Sigmoid colon (tissue), 7 donors: ENCODE results near the gene TNPO3. TPM values are rescaled to one million over a fixed set of nuclear protein-coding genes. Genes with fewer than 3 reads are reported as not detected.
"Not testable (repeated sequence)": the region's sequence is repeated elsewhere in the genome, so short reads cannot be mapped to it uniquely, and the experiment has no call there.

Experiments
- DNase-seq: peaks from one replicate; pipeline ENCODE4 v3.0.0-alpha.2; 2019
- H3K27ac ChIP-seq, 4 donors: fragments of 200-600 bp; sonication (generic); one replicate each; pipeline ENCODE4 v1.5.1; 2016 to 2019; ENCODE audit warnings: mild to moderate bottlenecking in 1 of 4
- H3K27me3 ChIP-seq, 3 donors: fragments of 200-600 bp; sonication (generic); one replicate each; pipeline ENCODE4 v1.5.1; 2019; ENCODE audit warnings: mild to moderate bottlenecking in 1 of 3
- H3K36me3 ChIP-seq, 4 donors: fragments of 200-600 bp; sonication (generic); one replicate each; pipeline ENCODE4 v1.5.1; 2016 to 2019
- H3K4me1 ChIP-seq, 4 donors: fragments of 200-600 bp; sonication (generic); one replicate each; pipeline ENCODE4 v1.5.1; 2017 to 2019
- H3K4me3 ChIP-seq, 4 donors: fragments of 200-600 bp; sonication (generic); one replicate each; pipeline ENCODE4 v1.5.1; 2017 to 2019; ENCODE audit warnings: mild to moderate bottlenecking in 2 of 4, moderate library complexity in 1 of 4
- H3K9me3 ChIP-seq, 4 donors: fragments of 200-600 bp in 3 of 4; sonication (generic) in 3 of 4; one replicate each; pipeline versions ENCODE4 v1.5.1 to v1.6.1; 2013 to 2019
- CTCF ChIP-seq, 4 experiments: fragments of 450-650 bp in 3 of 4; fragments of 200-600 bp in 1 of 4; IDR thresholded peaks; one replicate each; pipeline ENCODE4 v1.5.1; 2016 to 2019; ENCODE audit warnings: antibody characterized with exemption in 4 of 4, mild to moderate bottlenecking in 3 of 4, moderate library complexity in 2 of 4
- EP300 ChIP-seq, 4 donors: sonication (generic); formaldehyde crosslinking; IDR thresholded peaks; one replicate each; pipeline ENCODE4 v1.6.1; 2017; ENCODE audit warnings: antibody characterized with exemption in 4 of 4
- POLR2A ChIP-seq, 2 donors: fragments of 450-650 bp; IDR thresholded peaks; one replicate each; pipeline ENCODE4 v1.6.1; 2016; ENCODE audit warnings: antibody characterized with exemption in 2 of 2, mild to moderate bottlenecking in 2 of 2, moderate library complexity in 2 of 2
- POLR2AphosphoS5 ChIP-seq, 4 donors: sonication (generic); formaldehyde crosslinking; IDR thresholded peaks; one replicate each; pipeline ENCODE4 v1.6.1; 2017; ENCODE audit warnings: antibody characterized with exemption in 4 of 4
- WGBS, 2 donors: extraction: QIAGEN DNeasy Blood & Tissue Kit; methylation state at CpG; one replicate each; pipeline ENCODE4 v1.1.7; 2013; 5-methylcytosine and 5-hydroxymethylcytosine counted together
- intact Hi-C: fragments of 100-400 bp; cut with DNase I; formaldehyde crosslinking; loops from one replicate; pipeline ENCODE4 v1.15.1; 2023
- polyA plus RNA-seq, 3 donors: library from polyadenylated mRNA; stranded (reverse); fragments of 200-250 nt; gene quantifications; one replicate each; pipeline ENCODE4 v1.2.3, GENCODE V29; 2013
- total RNA-seq, 4 donors: library from RNA; depleted of rRNA; stranded (reverse); fragments of >200 nt; gene quantifications; one replicate each; pipeline ENCODE4 v1.1.0, GENCODE V29; 2016
- donor health status: healthy with polysubstance abuse.
- donor health status: Bipolar disorder and iron deficiency.
- donor health status: healthy.

The TNPO3 gene
- total and polyA plus RNA-seq, 7 donors, result 13.2 to 40.5 (median 35.2) TPM

GRCh38 chr7:129043012-129043411 lies 11.9 kb downstream of the TNPO3 start:
- no peak for DNase-seq
- Histone ChIP-seq H3K36me3 (peaks cover 0 to 22% (median 9%) of the 10 kb centered on the region in 4 donors), H3K27me3 (no peaks in the 10 kb centered on the region), H3K4me1 (peaks cover 0 to 24% (median 11%) of the 10 kb centered on the region in 4 donors), H3K9me3 (no peaks in the 10 kb centered on the region), H3K4me3 (no peak overlapping the region), H3K27ac (no peak overlapping the region)
- WGBS, 2 donors, result 87 to 96% methylated on average over 3 of the region's 3 CpGs
- intact Hi-C loops, result no loop called here
- TF ChIP-seq POLR2AphosphoS5 (IDR thresholded peaks at IDR 0.05) (no peak), POLR2A (IDR thresholded peaks at IDR 0.05) (no peak), EP300 (IDR thresholded peaks at IDR 0.05) (no peak), CTCF (IDR thresholded peaks at IDR 0.05) (no peak)

GRCh38 chr7:129041142-129042085 lies 13.5 kb downstream of the TNPO3 start:
- no peak for DNase-seq
- intact Hi-C loops, result no loop called here
- H3K4me1 ChIP-seq, result peaks cover 0 to 19% (median 6%) of the 10 kb centered on the region in 4 donors
- H3K27ac ChIP-seq, result no peak overlapping the region
- 78 to 90% methylated on average over 3 of the region's 3 CpGs for WGBS, 2 donors
- no peak overlapping the region for H3K4me3 ChIP-seq
- peaks cover 0 to 27% (median 10%) of the 10 kb centered on the region in 4 donors for H3K36me3 ChIP-seq
- TF ChIP-seq EP300 (IDR thresholded peaks at IDR 0.05) (no peak), POLR2A (IDR thresholded peaks at IDR 0.05) (no peak), CTCF (IDR thresholded peaks at IDR 0.05) (no peak), POLR2AphosphoS5 (IDR thresholded peaks at IDR 0.05) (no peak)
- no peaks in the 10 kb centered on the region for H3K9me3 ChIP-seq
- H3K27me3 ChIP-seq, result no peaks in the 10 kb centered on the region

- intact Hi-C loops, result not testable (repeated sequence)
Measured at GRCh38 chr7:129038468-129038867, 16.4 kb downstream of the TNPO3 start.

GRCh38 chr7:129037585-129037984 lies 17.3 kb downstream of the TNPO3 start:
- Histone ChIP-seq H3K9me3 (no peaks in the 10 kb centered on the region), H3K27me3 (no peaks in the 10 kb centered on the region), H3K36me3 (peaks cover 0 to 34% (median 10%) of the 10 kb centered on the region in 4 donors), H3K27ac (no peak overlapping the region), H3K4me3 (no peak overlapping the region), H3K4me1 (peaks cover 0 to 10% (median 1%) of the 10 kb centered on the region in 4 donors)
- no peak for DNase-seq
- 96 to 97% methylated on average over 4 of the region's 4 CpGs for WGBS, 2 donors
- intact Hi-C loops, result no loop called here
- no peak for TF ChIP-seq POLR2AphosphoS5 (IDR thresholded peaks at IDR 0.05)
- TF ChIP-seq POLR2A (IDR thresholded peaks at IDR 0.05), result no peak
- no peak for TF ChIP-seq EP300 (IDR thresholded peaks at IDR 0.05)
- TF ChIP-seq CTCF (IDR thresholded peaks at IDR 0.05), result no peak

More at GRCh38 chr7:129038468-129038867, 16.4 kb downstream of the TNPO3 start:
- H3K27me3 ChIP-seq, H3K4me3 ChIP-seq, H3K9me3 ChIP-seq, DNase-seq, H3K27ac ChIP-seq: not testable (repeated sequence)
- 94 to 96% methylated on average over 2 of the region's 2 CpGs for WGBS, 2 donors
- Histone ChIP-seq H3K4me1 (peaks cover 0 to 10% (median 1%) of the 10 kb centered on the region in 4 donors), H3K36me3 (peaks cover 0 to 34% (median 10%) of the 10 kb centered on the region in 4 donors)

- 91 to 95% methylated on average over 1 of the region's 1 CpG for WGBS, 2 donors
- Histone ChIP-seq H3K9me3 (no peaks in the 10 kb centered on the region), H3K4me3 (no peak overlapping the region), H3K27ac (no peak overlapping the region), H3K27me3 (no peaks in the 10 kb centered on the region), H3K4me1 (no peaks in the 10 kb centered on the region), H3K36me3 (peaks cover 0 to 7% (median 0%) of the 10 kb centered on the region in 4 donors)
- TF ChIP-seq POLR2AphosphoS5 (IDR thresholded peaks at IDR 0.05) (no peak), EP300 (IDR thresholded peaks at IDR 0.05) (no peak), CTCF (IDR thresholded peaks at IDR 0.05) (no peak), POLR2A (IDR thresholded peaks at IDR 0.05) (no peak)
- intact Hi-C loops, result no loop called here
- no peak for DNase-seq
Measured at GRCh38 chr7:129032017-129032416, 22.9 kb downstream of the TNPO3 start.
